MM.1S (cell line): ENCODE data around the gene HBQ1.
"Not testable (repeated sequence)": the region's sequence is repeated elsewhere in the genome, so short reads cannot be mapped to it uniquely, and the experiment has no call there.

Experiments
- EZH2 ChIP-seq: fragments of 300-600 bp; sonication (generic); optimal IDR thresholded peaks from 2 replicates; pipeline ENCODE3; 2017; ENCODE audit warnings: low read depth, mild to moderate bottlenecking, antibody characterized with exemption, low read length, mixed read lengths
- EZH2phosphoT487 ChIP-seq: fragments of 300-600 bp; sonication (generic); IDR thresholded peaks from 2 replicates; pipeline ENCODE4 v1.6.1; 2018; ENCODE audit warnings: antibody characterized with exemption, low read length
- TF ChIP-seq, protein P1 (sequence below): fragments of 300-600 bp; sonication (generic); IDR thresholded peaks from 2 replicates; pipeline ENCODE4 v1.5.1; 2016; ENCODE audit warnings: antibody characterized with exemption, low read length, mixed read lengths

DNA sequence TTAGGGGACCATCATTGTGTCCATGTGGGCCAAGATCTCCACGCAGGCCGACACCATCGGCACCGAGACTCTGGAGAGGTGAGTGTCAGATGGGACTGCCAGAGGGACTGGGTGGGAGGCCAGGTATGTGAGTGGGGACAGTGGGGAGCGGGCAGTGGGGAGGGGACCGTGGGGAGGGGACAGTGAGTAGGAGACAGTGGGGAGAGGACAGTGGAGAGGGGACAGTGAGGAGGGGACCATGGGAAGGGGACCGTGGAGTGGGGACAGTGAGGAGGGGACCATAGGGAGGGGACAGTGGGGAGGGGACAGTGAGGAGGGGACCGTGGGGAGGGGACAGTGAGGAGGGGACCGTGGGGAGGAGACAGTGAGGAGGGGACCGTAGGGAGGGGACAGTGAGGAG is 17.1 kb upstream of the HBQ1 start:
- TF ChIP-seq, protein P1, sequence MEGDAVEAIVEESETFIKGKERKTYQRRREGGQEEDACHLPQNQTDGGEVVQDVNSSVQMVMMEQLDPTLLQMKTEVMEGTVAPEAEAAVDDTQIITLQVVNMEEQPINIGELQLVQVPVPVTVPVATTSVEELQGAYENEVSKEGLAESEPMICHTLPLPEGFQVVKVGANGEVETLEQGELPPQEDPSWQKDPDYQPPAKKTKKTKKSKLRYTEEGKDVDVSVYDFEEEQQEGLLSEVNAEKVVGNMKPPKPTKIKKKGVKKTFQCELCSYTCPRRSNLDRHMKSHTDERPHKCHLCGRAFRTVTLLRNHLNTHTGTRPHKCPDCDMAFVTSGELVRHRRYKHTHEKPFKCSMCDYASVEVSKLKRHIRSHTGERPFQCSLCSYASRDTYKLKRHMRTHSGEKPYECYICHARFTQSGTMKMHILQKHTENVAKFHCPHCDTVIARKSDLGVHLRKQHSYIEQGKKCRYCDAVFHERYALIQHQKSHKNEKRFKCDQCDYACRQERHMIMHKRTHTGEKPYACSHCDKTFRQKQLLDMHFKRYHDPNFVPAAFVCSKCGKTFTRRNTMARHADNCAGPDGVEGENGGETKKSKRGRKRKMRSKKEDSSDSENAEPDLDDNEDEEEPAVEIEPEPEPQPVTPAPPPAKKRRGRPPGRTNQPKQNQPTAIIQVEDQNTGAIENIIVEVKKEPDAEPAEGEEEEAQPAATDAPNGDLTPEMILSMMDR, result not testable (repeated sequence)
- not testable (repeated sequence) for TF ChIP-seq EZH2phosphoT487, EZH2
